Omental fat pad (tissue), 4 donors: Measurements from ENCODE around the gene SYT1. TPM values are rescaled to one million over a fixed set of nuclear protein-coding genes. Genes with fewer than 3 reads are reported as not detected.

ENCODE experiments used
- ATAC-seq: fragments of 150-250 bp; one replicate; pipeline ENCODE4 v1.9.1; 2016; ENCODE audit warnings: mild to moderate bottlenecking, moderate library complexity; ENCODE audit not compliant: low FRiP score
- DNase-seq: peaks from one replicate; pipeline ENCODE4 v3.0.0-alpha.2; 2019; ENCODE audit warnings: low spot score
- CTCF ChIP-seq, 3 donors: fragments of 450-650 bp; IDR thresholded peaks; one replicate each; pipeline ENCODE4 v1.5.1; 2016 to 2017; ENCODE audit warnings: antibody characterized with exemption in 3 of 3, mild to moderate bottlenecking in 3 of 3, moderate library complexity in 2 of 3
- total RNA-seq, 4 donors: library from RNA; depleted of rRNA; stranded (reverse); fragments of >200 nt; gene quantifications; one replicate each; pipeline ENCODE4 v1.1.0, GENCODE V29; 2016

SYT1 gene
- total RNA-seq, 4 donors from 2014 or later, result 0.72 to 3.1 (median 1.7) TPM

- ATAC-seq, result no peak
- DNase-seq, result no peak
- no peak for TF ChIP-seq CTCF (IDR thresholded peaks at IDR 0.05)
Measured at GRCh38 chr12:79380402-79380801, 515.8 kb downstream of the SYT1 start.

- TF ChIP-seq CTCF (IDR thresholded peaks at IDR 0.05), result no peak
- DNase-seq (no peak), ATAC-seq (no peak)
Measured at GRCh38 chr12:79381248-79382208, 517.0 kb downstream of the SYT1 start.

GRCh38 chr12:79384551-79384950, 520.0 kb downstream of the SYT1 start:
- TF ChIP-seq CTCF (IDR thresholded peaks at IDR 0.05), result no peak
- ATAC-seq, result no peak
- DNase-seq, result no peak

- no peak for ATAC-seq
- no peak for TF ChIP-seq CTCF (IDR thresholded peaks at IDR 0.05)
Measured at GRCh38 chr12:79388011-79388410, 523.4 kb downstream of the SYT1 start.

GRCh38 chr12:79393842-79394241, 529.3 kb downstream of the SYT1 start:
- no peak for TF ChIP-seq CTCF (IDR thresholded peaks at IDR 0.05)
- DNase-seq (no peak), ATAC-seq (no peak)

More at GRCh38 chr12:79388011-79388410, 523.4 kb downstream of the SYT1 start:
- no peak for DNase-seq

- ATAC-seq (no peak), DNase-seq (no peak)
- no peak for TF ChIP-seq CTCF (IDR thresholded peaks at IDR 0.05)
Measured at GRCh38 chr12:79397609-79398008, 533.0 kb downstream of the SYT1 start.

GRCh38 chr12:79400481-79400880, 535.9 kb downstream of the SYT1 start:
- TF ChIP-seq CTCF (IDR thresholded peaks at IDR 0.05), result no peak
- ATAC-seq (no peak), DNase-seq (no peak)
